GM19238 (cell line): ENCODE data around the gene APBA2.

Experiments used
- DNase-seq: peaks from one replicate; pipeline ENCODE4 v3.0.0; 2011; ENCODE audit warnings: low spot score; ENCODE audit not compliant: insufficient read length

Gene APBA2

DNA sequence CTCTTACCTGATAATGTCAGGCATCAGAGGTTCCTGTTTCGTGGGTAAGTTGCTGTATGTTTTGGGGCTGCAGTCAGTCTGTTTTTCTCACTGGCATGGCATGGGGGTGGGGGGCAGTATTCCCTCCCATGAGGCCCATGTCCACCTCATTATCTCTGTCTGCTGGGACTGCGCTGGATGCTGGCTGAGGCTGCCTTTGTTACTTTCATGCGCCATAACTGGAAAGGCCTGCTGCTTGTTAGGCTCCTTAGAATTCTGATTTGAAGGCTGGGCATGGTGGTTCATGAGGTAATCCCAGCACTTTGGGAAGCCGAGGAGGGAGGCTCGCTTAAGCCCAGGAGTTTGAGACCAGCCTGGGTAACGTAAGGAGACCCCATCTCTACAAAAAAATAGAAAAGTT is 9.8 kb downstream of the APBA2 start:
- DNase-seq = no peak

DNA sequence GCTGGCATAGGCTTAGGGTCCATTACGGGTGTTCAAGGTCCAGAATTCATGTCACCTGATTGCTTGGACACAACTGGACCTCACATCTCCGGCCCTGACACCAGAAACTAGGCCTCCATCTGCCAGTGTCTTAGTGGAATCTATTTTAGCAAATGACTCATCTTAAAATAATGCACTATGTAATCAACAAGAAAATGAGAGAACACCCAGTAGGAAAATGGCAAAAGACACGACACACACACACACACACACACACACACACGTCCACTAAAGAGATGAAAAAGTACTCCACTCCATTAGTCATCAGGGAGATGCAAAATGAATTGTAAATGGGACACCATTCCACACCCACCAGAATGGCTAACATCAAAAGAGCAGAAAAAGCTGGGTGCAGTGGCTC is 11.2 kb downstream of the APBA2 start:
- DNase-seq = no peak

DNA sequence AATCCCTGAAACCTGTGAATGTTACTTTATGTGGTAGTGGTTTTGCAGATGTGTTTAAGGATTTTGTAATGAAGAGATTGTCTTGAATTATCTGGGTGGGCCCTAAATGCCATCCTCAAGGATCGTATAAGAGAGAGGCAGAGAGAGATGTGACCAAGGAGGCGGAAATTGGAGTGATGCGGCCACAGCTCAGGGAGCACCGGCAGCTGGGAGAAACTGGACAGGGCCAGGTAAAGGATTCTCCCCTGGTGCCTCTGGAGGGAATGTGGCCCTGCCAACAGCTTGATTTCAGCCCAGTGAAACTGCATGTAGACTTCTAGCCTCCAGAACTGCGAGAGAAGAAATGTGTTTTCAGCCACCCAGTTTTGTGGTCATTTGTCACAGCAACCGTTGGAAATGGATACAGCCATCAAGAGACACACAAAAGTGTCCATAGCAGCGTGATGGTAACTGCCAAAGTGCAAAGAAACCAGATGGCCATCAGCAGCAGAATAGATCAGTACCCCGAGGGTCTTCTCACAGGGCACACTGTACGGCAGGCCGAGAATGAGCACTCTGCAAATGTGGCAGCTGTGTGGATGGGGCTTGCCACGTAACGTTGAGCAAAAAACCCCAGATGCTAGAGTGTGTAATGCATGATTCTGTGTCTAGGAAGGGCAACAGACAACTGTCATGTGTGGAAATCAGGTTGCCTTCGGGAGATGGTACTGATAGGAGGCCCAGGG is 12.2 kb downstream of the APBA2 start:
- DNase-seq = no peak

DNA sequence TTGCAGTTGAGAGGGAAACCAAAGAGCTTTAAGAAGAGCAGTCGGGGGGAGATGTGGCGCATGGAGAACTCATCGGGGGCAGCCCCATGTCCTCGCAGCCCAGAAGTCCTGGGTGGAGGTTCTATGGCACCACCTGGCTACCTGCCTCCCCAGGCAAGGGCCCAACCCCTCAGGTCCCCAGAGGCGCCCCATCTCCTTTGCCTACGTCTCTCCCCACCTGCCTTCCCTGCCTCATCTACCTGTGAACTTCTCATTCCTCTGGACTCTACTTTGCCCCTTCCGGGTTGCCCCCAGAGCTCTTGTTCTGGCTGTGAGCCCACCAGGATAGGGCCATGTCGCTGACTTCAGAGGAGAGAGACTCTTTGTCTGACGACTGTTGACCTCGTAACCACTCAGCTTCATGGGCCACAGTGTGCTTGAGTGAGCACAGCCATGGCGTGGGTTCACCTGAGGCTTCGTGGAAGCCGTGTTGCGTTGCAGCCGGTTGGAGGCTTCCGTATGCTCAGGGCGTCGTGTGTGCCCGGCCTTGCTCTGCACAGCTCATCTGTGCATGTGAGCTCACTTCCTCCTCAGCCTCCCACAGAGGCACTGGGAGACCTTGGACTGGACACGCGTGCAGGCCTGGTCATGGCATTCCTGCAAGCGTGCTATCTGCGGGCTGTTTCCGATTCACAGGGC is 13.4 kb downstream of the APBA2 start:
- DNase-seq = no peak

DNA sequence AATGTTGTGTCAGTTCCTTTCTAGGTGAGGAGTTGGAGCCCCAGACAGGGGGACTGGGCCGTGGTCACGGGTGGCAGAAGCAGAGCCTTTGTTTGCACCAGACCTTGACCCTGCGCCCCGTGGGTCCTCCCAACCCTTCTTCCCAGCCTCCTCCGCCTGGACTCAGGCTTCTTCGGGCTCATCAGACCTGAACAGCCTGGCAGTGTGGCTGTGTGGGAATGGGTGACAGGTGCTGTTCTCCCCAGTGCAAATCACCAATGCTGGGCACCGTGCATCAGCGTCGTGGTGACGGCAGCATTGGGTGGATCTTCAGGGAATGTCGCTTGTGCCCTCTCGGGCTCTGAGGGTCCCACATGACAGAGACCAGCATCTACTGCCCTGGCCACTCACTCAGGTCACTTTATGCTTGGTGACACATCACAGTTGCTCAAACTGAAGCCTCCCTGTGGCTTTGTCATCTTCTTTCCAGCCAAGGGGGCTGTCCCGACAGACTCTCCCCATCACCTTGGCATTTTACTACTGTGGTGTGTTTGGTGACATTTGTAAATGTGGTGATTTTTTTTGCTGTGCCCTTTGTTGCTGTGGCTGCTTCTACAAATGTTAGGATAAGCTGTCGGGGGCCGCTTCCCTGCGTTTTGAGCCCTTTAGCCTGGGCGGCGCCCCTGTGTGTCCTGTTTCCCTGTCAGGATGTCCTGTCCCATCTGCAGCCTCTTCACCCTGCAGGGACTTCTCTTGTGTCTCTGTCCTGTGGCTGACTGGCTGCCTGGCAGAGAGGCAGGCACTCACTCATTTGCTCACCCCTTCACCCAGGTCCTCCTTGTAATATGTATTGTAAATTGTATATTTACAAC is 14.5 kb downstream of the APBA2 start:
- DNase-seq = no peak

DNA sequence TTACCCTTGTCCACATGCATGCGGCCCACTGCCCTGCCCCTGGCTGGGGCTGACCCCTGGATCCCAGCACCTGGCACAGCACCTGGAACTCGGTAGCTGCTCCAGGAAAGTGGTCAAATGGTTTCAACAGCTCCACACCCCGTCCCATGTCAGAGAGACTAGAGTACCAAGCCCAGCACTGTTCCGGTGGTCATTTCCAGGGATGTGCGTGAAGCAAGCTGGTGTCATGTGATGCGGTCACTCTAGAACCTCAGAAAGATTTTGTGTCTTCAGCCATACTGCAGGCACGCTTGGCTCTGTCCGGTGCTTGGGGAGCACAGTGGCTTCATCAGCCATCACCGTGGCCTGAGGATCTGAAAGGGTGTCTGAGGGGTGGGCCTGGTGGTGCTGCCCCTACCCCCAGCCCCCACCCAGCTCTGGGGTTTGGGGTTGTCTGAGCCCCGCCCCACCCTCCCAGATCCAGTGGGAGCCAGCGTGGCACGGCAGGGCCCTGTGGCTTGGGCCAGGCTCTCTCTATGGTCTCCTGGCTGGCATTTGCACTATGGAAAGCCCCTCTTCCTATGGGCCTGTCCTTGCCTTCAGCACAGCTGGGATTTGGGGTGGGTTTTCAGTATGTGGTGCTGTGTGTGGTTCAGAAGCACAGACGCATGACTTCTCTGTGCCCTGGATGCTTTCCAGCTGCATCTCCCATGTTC is 15.3 kb downstream of the APBA2 start:
- no peak for DNase-seq

DNA sequence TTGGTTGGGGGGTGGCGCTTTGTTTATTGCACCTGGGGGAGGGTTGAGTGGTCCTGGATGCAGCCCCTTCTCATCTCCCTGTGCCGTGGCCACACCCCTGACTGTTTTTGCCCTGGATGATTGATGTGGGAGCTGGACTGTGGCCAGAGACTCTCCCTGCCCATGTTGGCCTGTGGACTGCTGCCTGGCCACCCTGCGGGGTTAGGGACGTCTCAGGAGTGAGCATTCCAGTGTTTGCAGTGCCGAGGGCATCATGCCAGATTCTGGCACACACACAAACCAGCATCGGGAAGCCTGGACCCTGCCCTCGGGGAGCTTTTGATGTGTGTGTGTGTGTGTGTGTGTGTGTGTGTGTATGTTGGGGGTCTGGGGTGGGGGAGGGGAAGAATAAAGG is 15.8 kb downstream of the APBA2 start:
- no peak for DNase-seq

DNA sequence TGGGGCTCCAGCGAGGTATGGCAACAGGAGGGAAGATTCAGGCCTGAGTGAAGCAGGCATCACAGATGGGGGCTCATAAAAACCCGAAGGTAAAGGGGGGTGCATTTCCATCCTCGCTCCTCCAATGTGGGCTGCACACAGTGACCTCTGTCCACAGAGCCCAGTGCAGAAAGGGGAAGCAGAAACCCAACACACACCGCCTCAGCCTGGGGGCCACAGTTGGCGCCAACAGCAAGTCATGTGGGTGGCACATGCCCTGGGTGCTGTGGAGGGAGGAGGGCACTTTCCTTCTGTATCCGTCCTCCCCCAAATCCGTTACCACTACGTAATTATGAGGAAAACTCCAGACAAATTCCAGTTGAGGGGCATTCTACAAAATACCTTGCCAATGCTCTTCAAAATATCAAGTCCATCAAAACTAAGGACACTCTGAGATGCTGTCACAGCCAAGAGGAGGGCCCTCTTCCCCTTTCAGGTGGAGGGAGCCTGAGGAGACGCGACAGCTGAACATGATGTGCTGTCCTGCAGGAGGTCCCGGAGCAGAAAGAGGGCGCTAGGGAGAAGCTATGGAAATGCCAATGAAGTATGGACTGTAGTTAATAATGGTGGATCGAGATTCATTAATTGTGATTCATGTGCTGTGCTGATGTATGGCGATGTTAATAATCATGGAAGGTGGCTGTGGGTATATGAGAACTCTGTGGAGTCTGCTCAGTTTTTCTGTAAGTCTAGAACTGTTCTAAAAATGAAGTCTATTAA is 16.4 kb downstream of the APBA2 start:
- no peak for DNase-seq

DNA sequence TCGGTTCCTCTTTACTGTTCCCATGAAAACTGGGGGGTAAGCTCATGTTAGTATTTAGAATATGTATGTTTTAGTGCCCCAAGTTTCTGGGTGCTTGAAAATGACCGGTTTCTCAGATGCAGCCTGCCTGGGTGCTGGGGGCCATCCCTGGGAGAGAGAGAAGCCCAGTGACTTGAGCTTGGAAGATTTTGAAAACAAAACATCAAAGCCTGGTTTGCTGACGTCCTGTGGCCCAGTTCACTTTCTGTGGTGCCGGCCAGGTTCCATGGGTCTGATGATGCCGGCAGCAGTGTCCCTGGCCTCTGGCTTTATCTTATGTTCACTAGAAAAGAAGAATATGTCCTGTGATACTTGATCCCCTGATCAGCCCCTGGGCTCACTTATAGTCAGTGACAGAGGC is 17.1 kb downstream of the APBA2 start:
- DNase-seq = no peak

DNA sequence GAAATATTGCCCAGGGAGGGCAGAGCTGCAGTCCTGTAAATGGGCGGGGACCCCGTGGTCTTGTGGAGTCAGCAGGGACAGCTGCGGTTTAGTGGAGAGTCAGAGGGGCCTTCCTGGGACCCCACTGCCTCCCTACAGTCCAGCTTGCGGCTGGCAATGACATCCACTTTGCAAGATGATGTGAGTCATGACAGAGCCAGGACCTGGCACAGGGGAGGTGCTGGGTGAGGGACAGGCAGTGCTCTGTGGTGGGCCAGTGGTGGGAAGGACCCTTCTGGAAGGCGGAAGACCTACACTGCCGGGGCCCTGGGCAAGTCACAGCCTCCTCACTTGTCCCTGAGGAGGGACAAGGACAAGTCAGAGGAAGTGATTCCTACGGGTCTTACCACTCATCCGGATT is 17.8 kb downstream of the APBA2 start:
- no peak for DNase-seq

DNA sequence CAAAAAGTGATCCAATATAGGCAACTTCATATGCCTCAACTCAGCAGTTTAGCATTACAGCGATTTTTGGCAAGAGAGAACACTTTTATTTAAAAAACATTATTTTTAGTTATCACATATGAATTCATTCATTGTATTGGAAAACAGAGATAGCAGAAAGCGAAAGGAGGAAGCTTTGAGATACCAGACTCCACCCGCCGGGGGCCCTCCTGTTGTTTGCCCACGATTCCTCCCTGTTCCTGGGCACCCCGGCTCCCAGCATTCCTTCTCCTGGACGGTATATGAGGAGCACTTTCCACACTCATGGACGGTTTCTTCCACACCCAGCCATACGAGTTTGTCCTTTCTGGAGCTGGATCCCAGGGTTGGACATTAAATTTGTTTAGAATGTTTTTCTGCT is 18.2 kb downstream of the APBA2 start:
- no peak for DNase-seq

DNA sequence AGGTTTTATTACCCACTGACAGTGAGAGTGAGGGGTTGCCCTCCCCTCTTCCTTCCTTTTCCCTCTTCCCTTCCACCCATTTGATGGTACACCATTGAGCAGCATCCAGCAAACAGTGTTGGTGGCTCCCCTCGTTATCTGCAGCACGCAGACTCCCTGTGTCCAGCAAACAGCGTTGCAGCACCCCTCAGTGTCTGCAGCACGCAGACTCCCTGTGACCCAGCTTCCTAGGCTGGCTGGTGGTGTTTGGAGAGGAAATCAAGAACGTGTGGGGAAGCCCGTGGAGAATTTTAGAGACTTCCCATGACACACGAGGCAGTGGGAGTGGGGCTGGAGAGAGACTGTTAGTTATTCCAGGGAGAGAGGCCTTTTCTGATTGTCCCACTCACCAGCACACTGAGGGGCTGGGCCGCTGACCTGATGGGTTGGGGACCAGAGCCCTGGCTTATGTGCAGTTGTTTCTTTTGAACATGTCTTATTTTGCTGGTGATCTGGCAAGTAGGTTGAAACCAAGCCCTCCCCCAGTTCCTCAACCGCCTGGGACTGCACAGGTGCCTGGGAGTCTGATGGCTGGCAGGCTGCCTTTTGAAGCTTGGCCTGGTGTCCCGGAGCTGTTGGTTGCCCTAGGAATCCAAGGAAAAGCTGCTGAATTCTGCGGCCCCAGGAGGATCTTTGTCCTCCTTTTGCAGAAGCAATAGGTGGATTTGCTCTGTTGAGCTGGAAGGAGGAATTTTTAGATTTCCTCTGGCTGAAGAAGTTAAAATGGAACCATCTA is 19.0 kb downstream of the APBA2 start:
- DNase-seq = no peak

DNA sequence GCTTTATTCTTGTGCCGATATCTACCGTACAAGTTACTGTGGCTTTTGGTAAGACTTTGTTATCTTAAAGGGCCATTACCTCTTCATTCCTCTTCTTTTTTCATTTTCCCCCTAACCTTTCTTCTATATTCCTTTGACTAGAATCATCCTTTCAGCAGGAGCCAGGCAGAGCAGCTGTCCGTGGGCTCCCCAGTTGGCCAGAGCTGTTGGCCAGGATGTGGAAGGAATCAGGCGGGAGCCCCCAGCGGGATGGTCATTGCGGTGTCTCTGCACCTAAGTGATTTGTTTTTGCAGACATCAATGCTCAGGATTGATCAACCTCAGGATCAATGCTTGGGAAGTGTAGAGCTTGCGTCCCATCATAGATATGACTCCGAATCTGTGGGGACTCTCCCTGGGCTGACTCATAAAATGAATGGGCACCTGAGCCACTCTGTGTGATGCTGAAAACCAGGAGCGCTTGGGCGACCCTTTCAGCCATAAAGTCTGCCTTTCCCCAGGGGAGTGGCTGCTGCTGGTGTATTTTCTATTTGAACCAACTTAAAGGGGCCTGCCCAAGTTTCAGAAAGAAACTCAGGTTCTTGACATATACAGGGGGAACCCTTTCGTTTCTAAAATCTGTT is 21.7 kb downstream of the APBA2 start:
- DNase-seq = no peak

DNA sequence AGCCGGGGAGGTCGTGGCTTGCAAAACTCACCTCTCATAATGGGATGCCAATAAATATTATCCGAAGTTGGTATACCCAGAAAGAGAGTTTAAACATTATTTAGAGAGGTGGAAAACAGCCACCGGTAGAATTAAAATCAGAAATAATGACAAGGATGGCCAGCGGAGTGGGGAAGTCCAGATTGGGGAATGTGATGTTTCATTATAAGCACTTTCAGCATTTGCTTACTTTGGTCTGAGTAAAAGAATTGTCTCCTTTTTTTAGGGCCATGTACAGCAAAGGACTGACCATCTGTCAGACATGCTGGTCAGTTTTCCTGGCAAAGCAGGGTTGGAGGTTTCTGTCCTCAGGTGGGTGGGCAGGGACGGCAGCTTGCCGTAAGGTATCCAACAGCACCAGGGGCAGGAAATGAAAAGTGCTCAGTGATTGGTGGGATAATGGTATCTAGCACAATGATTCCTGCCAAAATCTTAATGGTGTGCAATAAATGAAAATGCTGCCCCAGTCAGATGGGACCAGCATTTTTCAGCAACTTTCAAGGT is 24.3 kb downstream of the APBA2 start:
- DNase-seq = no peak

DNA sequence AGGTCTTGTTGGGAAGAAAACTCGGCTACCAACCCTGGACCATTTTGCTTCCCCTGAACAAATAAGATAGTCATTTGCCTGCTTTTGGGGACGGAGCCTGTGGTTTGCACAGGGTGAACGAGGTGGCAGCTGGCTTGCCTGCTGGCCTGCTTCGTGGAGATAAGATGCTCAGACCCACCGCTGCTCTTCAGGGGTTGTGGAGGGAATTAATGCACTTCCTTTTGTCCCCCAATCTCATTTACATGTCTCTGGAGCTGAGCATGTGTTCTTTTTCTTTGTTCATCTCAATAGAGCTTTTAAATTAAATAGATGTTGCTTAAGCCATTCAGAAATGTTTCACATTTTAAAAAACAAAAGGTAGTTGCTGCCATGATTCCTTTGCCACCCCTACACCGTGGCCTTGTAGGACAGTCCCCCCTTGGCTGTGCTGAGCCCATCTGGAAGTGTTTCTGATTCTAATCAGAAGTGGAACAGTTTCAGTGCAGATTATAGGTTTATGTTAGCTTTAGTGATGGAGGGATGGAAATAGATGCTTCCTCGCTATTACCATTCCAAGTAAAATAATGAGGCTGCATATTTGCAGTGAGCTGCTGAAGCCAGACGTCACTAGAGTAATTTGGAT is 25.6 kb downstream of the APBA2 start:
- DNase-seq = no peak

DNA sequence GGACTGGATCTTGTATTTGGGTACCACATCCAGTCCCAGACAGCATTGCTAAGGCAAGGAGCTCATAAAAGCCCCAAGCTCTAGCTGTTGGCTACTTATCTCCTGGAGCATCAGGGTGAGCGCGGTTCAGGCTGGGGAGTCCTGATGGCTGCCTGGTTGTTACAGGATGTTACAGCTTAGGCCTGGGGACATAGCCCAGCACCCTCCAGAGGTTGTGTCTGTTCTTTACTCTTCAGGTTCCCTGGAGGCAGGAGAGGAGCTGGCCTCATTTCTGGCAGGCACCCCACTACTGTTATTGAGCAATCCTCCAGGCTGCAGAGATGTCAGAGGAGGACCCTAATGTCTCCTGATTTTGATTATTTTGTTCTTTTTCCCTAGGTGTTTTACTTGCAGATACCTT is 26.6 kb downstream of the APBA2 start:
- no peak for DNase-seq

DNA sequence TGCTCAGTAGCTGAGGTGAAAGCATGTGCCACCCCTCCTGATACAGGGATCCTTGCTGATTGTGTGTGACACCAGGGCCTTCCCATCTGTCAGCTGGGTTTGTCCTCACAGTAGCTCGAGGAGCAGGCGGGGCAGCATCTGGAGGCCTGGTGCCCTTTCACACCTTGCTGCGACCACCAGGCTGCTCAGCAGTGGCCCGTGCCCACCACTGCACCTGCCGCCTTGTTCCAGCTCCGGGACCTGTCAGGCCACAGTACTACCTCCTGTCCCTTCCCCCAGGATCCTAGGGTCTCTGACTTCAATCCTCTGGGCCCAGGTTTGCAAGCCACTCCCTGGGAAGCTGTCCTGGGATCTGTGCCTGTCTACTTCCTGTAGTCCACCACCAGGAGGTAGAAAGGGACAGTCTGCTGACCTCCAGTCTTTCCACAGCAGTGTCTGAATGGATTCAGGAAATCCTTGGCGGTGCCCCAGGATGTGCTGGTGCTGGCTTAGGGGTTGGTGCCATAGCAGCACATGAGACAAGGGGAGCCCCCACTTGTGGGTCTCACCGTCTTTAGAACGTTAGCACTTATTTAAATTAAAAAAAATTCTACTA is 27.5 kb downstream of the APBA2 start:
- no peak for DNase-seq

DNA sequence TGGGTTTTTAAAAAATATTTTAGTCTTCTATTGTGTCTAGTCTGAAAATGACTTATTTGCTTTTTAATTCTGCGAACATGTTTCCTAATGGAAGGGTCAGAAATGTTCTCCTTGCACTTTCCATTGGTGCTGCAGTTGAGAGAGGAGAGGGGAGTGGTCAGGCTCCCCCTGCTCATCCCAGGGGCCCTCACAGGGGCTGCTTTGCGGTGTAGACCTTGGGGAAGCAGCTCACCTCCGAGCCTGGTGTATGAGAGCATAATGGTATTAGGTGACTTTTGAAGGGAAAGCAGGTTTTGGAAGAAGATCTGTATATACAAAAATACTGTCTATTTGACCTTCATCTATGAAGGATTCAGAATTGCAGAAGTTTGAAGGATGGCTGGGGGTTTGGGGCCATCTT is 28.3 kb downstream of the APBA2 start:
- no peak for DNase-seq
